ENCODE data around the gene CCDC7.
"Not testable (repeated sequence)": the region's sequence is repeated elsewhere in the genome, so short reads cannot be mapped to it uniquely, and the experiment has no call there.

Gene CCDC7

GRCh38 chr10:32713560-32713959 lies 267.6 kb downstream of the CCDC7 start:
- no peak for DNase-seq (ENCODE audit: low read depth)

DNA sequence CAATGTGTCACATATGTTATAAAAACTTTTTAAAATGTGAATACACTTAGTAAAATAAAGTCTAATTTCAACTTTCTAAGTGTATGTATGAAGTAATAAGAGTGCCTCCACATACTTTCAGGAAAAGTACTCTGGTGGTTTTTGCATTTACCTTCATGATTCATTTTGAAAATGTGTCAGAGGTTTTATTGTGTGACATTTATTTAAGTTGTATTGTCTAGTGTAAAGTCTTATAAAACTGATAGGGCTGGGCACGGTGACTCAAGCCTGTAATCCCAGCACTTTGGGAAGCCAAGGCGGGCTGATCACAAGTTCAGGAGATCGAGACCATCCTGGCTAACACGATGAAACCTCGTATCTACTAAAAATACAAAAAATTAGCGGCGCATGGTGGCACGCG lies 285.6 kb downstream of the CCDC7 start:
- DNase-seq (ENCODE audit: low read depth), result no peak

GRCh38 chr10:32738958-32739357 lies 293.0 kb downstream of the CCDC7 start:
- no peak for DNase-seq (ENCODE audit: low read depth)

DNA sequence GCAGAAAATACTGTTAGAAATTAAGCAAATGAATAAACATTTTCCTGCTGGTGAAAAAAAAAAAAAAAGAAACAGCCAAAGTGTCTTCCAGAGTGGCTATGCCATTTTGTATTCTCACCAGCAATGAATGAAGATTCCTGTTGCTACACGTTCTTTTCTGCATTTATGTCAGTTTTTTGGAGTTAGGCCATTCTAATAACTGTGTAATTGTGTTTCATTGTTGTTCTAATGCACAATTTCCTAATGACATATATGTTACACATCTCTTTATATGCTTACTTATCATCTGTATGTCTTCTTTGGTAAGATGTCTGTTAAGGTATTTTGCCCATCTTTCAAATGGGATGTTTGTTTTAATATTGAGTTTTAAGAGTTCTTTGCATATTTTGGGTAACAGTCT lies 298.4 kb downstream of the CCDC7 start:
- no peak for DNase-seq (ENCODE audit: low read depth)

DNA sequence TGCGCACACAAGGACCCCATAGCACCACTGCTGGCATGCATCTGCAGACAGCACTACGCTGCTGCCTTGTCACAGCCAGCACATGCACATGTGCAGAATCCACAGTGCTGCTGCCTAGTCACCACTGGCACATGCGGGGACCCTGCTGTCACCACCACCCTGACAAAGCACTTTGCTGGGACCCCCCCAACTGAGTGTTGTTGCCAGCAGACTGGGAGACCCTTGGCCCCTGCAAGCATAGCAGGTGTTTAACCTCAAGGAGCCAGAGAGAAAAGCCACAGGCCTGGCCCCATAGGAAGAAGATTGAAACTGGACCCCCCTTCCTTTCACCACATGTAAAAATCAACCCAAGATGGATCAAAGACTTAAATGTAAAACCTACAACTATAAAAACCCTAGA lies 300.9 kb downstream of the CCDC7 start:
- DNase-seq (ENCODE audit: low read depth), result no peak

DNA sequence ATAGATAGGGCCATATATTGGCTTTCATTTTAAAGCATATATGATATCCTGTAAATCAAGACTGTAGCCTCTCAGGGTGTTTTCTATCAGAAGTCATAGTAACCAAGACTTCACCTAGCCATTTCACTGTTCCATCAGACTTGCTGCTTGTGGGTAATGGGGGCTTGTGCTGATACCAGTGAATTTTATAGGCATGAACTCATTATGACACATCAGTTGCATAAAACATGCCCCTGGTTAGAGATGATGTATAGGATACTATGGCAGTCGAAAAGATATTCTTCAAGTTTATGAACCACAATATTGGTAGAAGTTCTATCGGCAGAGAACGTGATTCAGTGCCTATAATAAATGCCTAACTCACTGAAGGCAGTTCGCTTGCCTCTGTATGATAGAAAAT lies 305.6 kb downstream of the CCDC7 start:
- DNase-seq (ENCODE audit: low read depth), result no peak

- DNase-seq (ENCODE audit: low read depth), result not testable (repeated sequence)
Observed at GRCh38 chr10:32754900-32755299, 309.0 kb downstream of the CCDC7 start.

GRCh38 chr10:32771217-32771616 lies 325.3 kb downstream of the CCDC7 start:
- DNase-seq (ENCODE audit: low read depth), result no peak

- DNase-seq (ENCODE audit: low read depth), result no peak
Observed at GRCh38 chr10:32773105-32773504, 327.2 kb downstream of the CCDC7 start.

- no peak for DNase-seq (ENCODE audit: low read depth)
Observed at GRCh38 chr10:32786968-32787367, 341.0 kb downstream of the CCDC7 start.

GRCh38 chr10:32787690-32788284 lies 341.8 kb downstream of the CCDC7 start:
- no peak for DNase-seq (ENCODE audit: low read depth)

- no peak for DNase-seq (ENCODE audit: low read depth)
Observed at GRCh38 chr10:32788359-32788758, 342.4 kb downstream of the CCDC7 start.

DNA sequence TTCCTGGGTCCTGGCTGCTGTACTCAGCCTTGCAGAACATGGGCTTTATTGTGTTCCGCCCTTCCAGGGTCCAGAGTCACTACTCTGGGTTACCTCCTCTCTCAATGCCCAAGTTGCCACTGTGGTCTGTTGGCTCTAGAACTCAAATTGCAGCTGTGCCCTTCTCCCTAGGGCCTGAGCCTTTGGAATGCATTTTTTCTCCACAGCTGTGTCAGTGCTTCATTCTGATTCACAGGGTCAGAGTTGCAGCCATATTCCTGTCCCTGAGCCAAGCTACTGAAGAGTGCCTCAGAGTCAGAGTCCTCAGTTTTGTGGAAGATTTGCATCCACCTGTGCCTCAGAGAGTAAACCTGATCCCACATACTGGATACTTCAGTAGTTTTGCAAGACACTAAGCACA lies 344.5 kb downstream of the CCDC7 start:
- DNase-seq (ENCODE audit: low read depth), result no peak

GRCh38 chr10:32793033-32793432 lies 347.1 kb downstream of the CCDC7 start:
- no peak for DNase-seq (ENCODE audit: low read depth)

DNA sequence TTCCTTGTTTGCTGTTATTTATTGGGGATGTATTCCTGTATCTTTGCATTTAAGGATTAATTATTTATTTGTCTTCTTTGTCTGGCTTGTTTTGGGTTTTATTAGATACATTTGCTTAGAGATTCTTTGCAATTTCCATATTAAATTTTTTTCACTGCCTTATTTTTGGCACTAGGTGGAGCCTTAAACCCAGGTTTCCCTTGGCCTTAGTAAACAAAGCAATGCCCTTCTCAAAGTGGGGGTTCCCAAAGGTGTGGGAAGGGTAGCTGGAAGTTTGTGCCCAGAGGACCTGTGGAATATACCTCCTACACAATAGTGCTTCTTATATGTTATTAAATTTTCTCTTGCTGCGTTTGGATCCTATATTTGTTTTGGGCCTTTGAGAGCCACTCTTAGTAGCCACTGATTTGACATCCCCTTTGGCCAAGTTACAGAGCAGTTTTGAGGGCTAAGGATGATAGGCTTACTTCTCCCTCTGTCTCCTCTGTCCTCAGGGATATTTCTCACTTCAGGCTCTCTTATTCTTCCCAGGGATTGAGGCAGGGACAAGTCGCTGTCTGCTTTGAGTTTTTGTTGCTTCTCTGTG lies 349.8 kb downstream of the CCDC7 start:
- no peak for DNase-seq (ENCODE audit: low read depth)

DNA sequence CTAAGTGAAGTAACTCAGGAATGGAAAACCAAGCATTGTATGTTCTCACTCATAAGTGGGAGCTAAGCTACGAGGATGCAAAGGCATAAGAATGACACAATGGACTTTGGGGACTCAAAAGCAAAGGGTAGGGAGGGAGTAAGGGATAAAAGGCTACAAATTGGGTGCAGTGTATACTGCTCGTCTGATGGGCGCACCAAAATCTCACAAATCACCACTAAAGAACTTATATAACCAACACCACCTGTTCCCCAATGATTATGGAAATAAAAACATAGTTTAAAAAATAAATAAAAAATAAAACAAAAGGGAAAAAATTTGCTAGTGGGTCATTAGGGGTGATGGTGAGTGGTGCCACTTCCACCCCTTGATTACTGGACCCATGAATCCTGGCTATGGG lies 351.5 kb downstream of the CCDC7 start:
- not testable (repeated sequence) for DNase-seq (ENCODE audit: low read depth)

DNA sequence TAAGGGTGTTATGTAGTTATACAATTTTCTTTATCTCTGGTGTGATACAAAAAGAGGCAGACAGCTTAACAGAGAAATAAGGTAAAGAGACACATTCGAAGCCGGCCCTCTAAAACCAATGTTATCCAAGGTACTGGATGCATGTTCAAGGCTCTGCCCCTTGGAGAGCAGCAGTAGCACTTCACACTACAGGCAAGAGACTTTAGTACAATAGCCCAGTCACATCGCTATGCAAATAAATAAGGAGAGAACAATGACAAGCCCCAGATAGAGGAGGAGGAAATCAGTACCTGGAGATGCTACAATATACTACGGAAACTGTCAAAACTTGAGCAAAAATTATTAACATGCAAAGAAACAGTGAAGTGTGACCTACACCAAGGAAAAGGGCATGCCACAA lies 401.0 kb downstream of the CCDC7 start:
- no peak for DNase-seq (ENCODE audit: low read depth)

DNA sequence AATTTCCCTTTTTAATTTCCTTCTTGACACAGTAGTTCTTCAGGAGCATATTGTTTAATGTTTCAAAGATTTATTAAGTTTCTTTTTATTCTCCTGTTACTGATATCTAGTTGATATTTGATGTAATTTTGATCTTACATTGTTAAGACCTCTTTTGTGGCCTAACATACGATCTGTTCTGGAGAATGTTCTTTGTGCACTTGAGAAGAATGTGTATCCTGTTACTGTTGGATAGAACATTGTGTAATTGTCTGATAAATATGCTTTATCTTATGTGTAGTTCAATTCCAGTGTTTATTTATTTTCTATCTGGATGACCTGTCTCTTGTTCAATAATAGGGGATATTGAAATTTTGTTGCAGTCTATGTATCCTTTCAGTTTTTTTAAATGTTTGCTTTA lies 405.4 kb downstream of the CCDC7 start:
- no peak for DNase-seq (ENCODE audit: low read depth)

DNA sequence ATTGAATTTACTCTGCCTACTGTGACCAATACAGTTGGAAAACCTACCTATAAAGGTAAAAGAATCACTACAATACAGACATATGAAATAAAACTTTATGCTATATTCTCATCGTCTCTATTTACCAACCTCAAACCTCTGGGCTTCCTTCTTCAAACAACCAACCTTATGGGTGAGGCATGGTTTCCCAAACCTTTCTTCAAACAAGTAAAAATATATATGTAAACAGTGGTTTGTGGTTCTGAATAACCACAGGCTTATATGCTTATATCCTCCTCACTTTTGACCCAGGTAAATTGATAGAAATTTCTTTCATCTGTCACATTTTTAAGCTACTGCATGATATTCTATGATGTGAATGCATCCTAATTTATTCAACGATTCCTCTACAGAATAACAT lies 408.5 kb downstream of the CCDC7 start:
- no peak for DNase-seq (ENCODE audit: low read depth)

GRCh38 chr10:32865170-32865569 lies 419.2 kb downstream of the CCDC7 start:
- DNase-seq (ENCODE audit: low read depth), result no peak

GRCh38 chr10:32877915-32878314 lies 432.0 kb downstream of the CCDC7 start:
- no peak for DNase-seq (ENCODE audit: low read depth)

DNA sequence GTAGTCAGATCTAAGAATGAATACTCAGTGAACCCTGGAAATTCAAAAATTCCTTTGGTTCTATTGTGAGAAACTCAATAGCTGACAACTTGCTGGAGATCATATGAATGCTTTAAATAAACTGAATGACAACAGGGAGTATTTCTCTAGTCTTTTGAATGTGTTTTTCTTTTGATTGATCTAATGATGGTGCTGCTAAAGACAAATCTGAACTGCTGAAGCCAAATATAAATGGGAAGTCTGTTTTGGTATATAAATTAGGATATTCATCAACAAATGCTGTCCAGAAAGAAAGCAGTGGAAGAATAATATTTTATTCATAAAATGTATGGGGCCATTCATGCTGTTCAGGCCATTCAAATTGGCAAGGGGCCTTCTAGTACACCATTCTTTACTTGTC lies 432.7 kb downstream of the CCDC7 start:
- DNase-seq (ENCODE audit: low read depth), result no peak

GRCh38 chr10:32882076-32882475 lies 436.1 kb downstream of the CCDC7 start:
- DNase-seq (ENCODE audit: low read depth), result no peak

- no peak for DNase-seq (ENCODE audit: low read depth)
Observed at GRCh38 chr10:32887481-32887880, 441.5 kb downstream of the CCDC7 start.
